K562 (cell line): Measurements from ENCODE around the gene IZUMO4. TPM values are rescaled to one million over a fixed set of nuclear protein-coding genes. Genes with fewer than 3 reads are reported as not detected.

Experiments
- ARNT ChIP-seq, 2 experiments: fragments of 450-650 bp; IDR thresholded peaks; 2 replicates each; pipeline ENCODE4 v1.6.1; 2016; ENCODE audit warnings: mild to moderate bottlenecking in 1 of 2
- HDGF ChIP-seq: fragments of 450-650 bp; IDR thresholded peaks from 2 replicates; pipeline ENCODE4 v1.6.1; 2016
- HMGXB4 ChIP-seq: sonication (generic); formaldehyde crosslinking; IDR thresholded peaks from 2 replicates; pipeline ENCODE4 v1.8.1; 2023; ENCODE audit warnings: mild to moderate bottlenecking, missing genetic modification reagents
- MAZ ChIP-seq, 2 experiments: fragments of 450-650 bp in 1 of 2; sonication (generic) in 1 of 2; formaldehyde crosslinking; IDR thresholded peaks in 1 of 2; conservative IDR thresholded peaks in 1 of 2; 2 replicates each; pipeline versions ENCODE4 v1.4.0 to v1.5.0; 2020; ENCODE audit warnings: mild to moderate bottlenecking in 1 of 2, missing genetic modification reagents in 1 of 2
- MCM5 ChIP-seq: fragments of 450-650 bp; IDR thresholded peaks from 2 replicates; pipeline ENCODE4 v1.6.1; 2016; ENCODE audit warnings: low read depth
- MEF2D ChIP-seq: conservative IDR thresholded peaks from 2 replicates; pipeline ENCODE4 v1.6.1; 2016; ENCODE audit warnings: low read depth, missing genetic modification characterization, missing compliant biosample characterization
- NCOA6 ChIP-seq: fragments of 450-650 bp; IDR thresholded peaks from 2 replicates; pipeline ENCODE4 v1.6.1; 2017; ENCODE audit warnings: mild to moderate bottlenecking
- NFE2L1 ChIP-seq: fragments of 450-650 bp; IDR thresholded peaks from 2 replicates; pipeline ENCODE4 v1.6.1; 2016; ENCODE audit warnings: missing genetic modification characterization, low read depth, mild to moderate bottlenecking, missing compliant biosample characterization, moderate library complexity, borderline replicate concordance
- PML ChIP-seq: IDR thresholded peaks from 2 replicates; pipeline ENCODE4 v1.6.1; 2012; ENCODE audit warnings: low read length, inconsistent platforms
- POLR2B ChIP-seq: fragments of 450-650 bp; IDR thresholded peaks from 2 replicates; pipeline ENCODE4 v1.6.1; 2018; ENCODE audit warnings: low read depth; ENCODE audit not compliant: partially characterized antibody
- PRDM10 ChIP-seq: fragments of 450-650 bp; IDR thresholded peaks from 2 replicates; pipeline ENCODE4 v1.6.1; 2018; ENCODE audit not compliant: partially characterized antibody
- PRPF4 ChIP-seq: fragments of 200-400 bp; formaldehyde crosslinking; IDR thresholded peaks from one replicate; pipeline ENCODE4 v1.6.1; 2017; ENCODE audit warnings: low read length, low read depth, mild to moderate bottlenecking; ENCODE audit not compliant: insufficient read depth, poor library complexity, severe bottlenecking
- RHOXF2B ChIP-seq: fragments of 250-450 bp; sonication (Bioruptor Pico); conservative IDR thresholded peaks from 2 replicates; pipeline ENCODE4 v1.5.1; 2021
- RUNX1 ChIP-seq: sonication (generic); IDR thresholded peaks from 2 replicates; pipeline ENCODE4 v1.6.1; 2016; ENCODE audit warnings: antibody characterized with exemption, low read depth
- STAT5A ChIP-seq: IDR thresholded peaks from 2 replicates; pipeline ENCODE4 v1.6.1; 2012; ENCODE audit warnings: low read length, inconsistent platforms, borderline replicate concordance
- ZBTB43 ChIP-seq: sonication (generic); formaldehyde crosslinking; IDR thresholded peaks from 2 replicates; pipeline ENCODE4 v1.8.0; 2023; ENCODE audit warnings: mild to moderate bottlenecking, missing genetic modification reagents
- ZNF140 ChIP-seq: fragments of 250-450 bp; sonication (Bioruptor Pico); IDR thresholded peaks from 2 replicates; pipeline ENCODE4 v1.8.0; 2021; ENCODE audit warnings: moderate library complexity, mild to moderate bottlenecking, inconsistent platforms
- ZNF174 ChIP-seq: fragments of 250-450 bp; sonication (Bioruptor Pico); IDR thresholded peaks from 2 replicates; pipeline ENCODE4 v1.4.0; 2020; ENCODE audit warnings: mild to moderate bottlenecking
- ZNF253 ChIP-seq: fragments of 250-450 bp; sonication (Bioruptor Pico); conservative IDR thresholded peaks from 2 replicates; pipeline ENCODE4 v1.6.1; 2021; ENCODE audit warnings: mild to moderate bottlenecking
- ZNF3 ChIP-seq: fragments of 250-450 bp; sonication (Bioruptor Pico); IDR thresholded peaks from 2 replicates; pipeline ENCODE4 v1.5.0; 2021; ENCODE audit warnings: mild to moderate bottlenecking, moderate library complexity
- ZNF57 ChIP-seq: fragments of 450-650 bp; formaldehyde crosslinking; IDR thresholded peaks from 2 replicates; pipeline ENCODE4 v1.4.0; 2020; ENCODE audit warnings: mild to moderate bottlenecking, moderate library complexity
- ZNF655 ChIP-seq: fragments of 250-450 bp; sonication (Bioruptor Pico); IDR thresholded peaks from 2 replicates; pipeline ENCODE4 v1.5.0; 2021
- polyA plus RNA-seq, 8 experiments: library from polyadenylated mRNA; depleted of rRNA in 4 of 8; stranded (reverse) in 5 of 8; unstranded in 3 of 8; fragments of >200 nt; fragmentation: Nextera tagmentation in 2 of 8; fragmentation: Illumina TruSeq in 1 of 8; extraction: Ambion mirVana in 2 of 8; extraction: Trizol in 1 of 8; gene quantifications; 2 replicates each; pipeline versions ENCODE4 v1.2.1 to v1.2.3, GENCODE V29; 2011 to 2014; ENCODE audit warnings: inconsistent platforms in 1 of 8, missing spikeins in 1 of 8
- total RNA-seq, 7 experiments: library from RNA; depleted of rRNA in 6 of 7; stranded (reverse); fragments of >200 nt in 6 of 7; fragmentation: Illumina TruSeq in 2 of 7; extraction: Trizol in 2 of 7; gene quantifications; 2 replicates each; pipeline versions ENCODE4 v1.2.1 to v1.2.3, GENCODE V29; 2011 to 2021; ENCODE audit warnings: low replicate concordance in 1 of 7

IZUMO4 gene
- total and polyA plus RNA-seq, 9 of the 15 experiments (the other 6 are each of a cell fraction or from before 2014, with no cell fraction given) = 0.07 to 3.9 (median 1.2) TPM

- TF ChIP-seq PRDM10 = peak; percentile 16
- TF ChIP-seq POLR2B = peak; percentile 39
- TF ChIP-seq PRPF4 = peak; percentile 79
- 0 out of 4 replicates have a peak, but pooled peaks of 1 of the 2 experiments have one; percentile 38 for TF ChIP-seq MAZ (CRISPR knock-in tag; conservative IDR thresholded peaks at IDR 0.05 in 1 of 2, IDR thresholded peaks at IDR 0.05 in 1 of 2)
- no peak for TF ChIP-seq MEF2D
- 0 out of 2 replicates have a peak, but pooled peaks have one; percentile 24 for TF ChIP-seq HDGF
- no peak for TF ChIP-seq NFE2L1
- TF ChIP-seq ZNF3 (CRISPR knock-in tag) = no peak
- TF ChIP-seq ZNF174 (CRISPR knock-in tag) = no peak
- no peak for TF ChIP-seq HMGXB4 (CRISPR knock-in tag)
- no peak for TF ChIP-seq RUNX1
- no peak for TF ChIP-seq MCM5
- TF ChIP-seq RHOXF2B (CRISPR knock-in tag) = no peak
- TF ChIP-seq ZNF253 (CRISPR knock-in tag) = no peak
- no peak for TF ChIP-seq ZNF655
- no peak for TF ChIP-seq ARNT (IDR thresholded peaks at IDR 0.05)
- TF ChIP-seq NCOA6 = no peak
- no peak for TF ChIP-seq ZNF140 (CRISPR knock-in tag)
- no peak for TF ChIP-seq STAT5A
- TF ChIP-seq PML = no peak
- TF ChIP-seq ZNF57 (CRISPR knock-in tag) = no peak
- TF ChIP-seq ZBTB43 = no peak
Observed at GRCh38 chr19:2049741-2050348, 46.9 kb upstream of the IZUMO4 start (continued).
